AG09319 (cell line): ENCODE measurements around the gene TRIP12.

Experiments
- DNase-seq: peaks from one replicate; pipeline ENCODE4 v3.0.0-alpha.2; 2010; ENCODE audit warnings: low read depth; ENCODE audit errors: extremely low read depth
- TF ChIP-seq, protein P1 (sequence below): IDR thresholded peaks from 2 replicates; pipeline ENCODE4 v1.5.1; 2011; ENCODE audit warnings: low read depth, mild to moderate bottlenecking, inconsistent platforms, low read length, moderate library complexity

Gene TRIP12

DNA sequence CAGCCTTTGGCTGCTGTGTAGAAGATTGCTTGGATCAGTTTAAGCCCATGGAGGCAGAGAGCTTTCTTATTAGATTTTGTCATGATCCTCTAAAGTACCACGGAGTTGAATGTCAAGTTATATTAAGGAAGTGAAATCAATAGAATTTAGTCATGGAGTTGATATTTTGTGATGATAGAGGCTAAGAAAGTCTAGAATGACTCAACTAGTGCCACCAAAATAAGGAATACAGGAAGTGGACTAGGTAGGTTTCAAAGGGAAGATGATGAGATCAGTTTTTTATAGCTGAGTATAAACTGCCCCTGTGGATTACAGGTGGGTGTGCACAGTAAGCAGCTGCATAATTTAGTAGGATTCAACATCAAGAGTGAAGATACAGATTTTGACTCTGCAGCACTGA, 25.7 kb upstream of the TRIP12 start:
- TF ChIP-seq, protein P1, sequence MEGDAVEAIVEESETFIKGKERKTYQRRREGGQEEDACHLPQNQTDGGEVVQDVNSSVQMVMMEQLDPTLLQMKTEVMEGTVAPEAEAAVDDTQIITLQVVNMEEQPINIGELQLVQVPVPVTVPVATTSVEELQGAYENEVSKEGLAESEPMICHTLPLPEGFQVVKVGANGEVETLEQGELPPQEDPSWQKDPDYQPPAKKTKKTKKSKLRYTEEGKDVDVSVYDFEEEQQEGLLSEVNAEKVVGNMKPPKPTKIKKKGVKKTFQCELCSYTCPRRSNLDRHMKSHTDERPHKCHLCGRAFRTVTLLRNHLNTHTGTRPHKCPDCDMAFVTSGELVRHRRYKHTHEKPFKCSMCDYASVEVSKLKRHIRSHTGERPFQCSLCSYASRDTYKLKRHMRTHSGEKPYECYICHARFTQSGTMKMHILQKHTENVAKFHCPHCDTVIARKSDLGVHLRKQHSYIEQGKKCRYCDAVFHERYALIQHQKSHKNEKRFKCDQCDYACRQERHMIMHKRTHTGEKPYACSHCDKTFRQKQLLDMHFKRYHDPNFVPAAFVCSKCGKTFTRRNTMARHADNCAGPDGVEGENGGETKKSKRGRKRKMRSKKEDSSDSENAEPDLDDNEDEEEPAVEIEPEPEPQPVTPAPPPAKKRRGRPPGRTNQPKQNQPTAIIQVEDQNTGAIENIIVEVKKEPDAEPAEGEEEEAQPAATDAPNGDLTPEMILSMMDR, result no peak
- no peak for DNase-seq

DNA sequence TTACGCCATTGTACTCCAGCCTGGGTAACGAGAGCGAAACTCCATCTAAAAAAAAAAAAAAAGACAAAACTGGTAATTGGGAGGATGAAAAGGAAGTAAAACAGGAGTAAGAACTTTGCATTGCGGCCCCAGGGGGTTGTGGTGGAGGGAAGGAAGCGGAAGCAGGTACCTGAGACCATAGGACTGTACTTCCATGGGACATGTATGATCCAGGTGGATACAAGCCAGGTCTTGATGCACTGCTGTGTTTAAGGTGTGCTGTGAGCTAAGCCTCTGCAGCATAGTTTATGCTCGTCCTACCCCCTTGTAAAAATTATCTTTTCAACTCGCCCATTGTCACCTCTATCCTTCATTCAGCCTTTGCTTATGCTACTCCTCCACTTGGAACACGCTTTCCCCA, 24.2 kb upstream of the TRIP12 start:
- TF ChIP-seq, protein P1, result no peak

DNA sequence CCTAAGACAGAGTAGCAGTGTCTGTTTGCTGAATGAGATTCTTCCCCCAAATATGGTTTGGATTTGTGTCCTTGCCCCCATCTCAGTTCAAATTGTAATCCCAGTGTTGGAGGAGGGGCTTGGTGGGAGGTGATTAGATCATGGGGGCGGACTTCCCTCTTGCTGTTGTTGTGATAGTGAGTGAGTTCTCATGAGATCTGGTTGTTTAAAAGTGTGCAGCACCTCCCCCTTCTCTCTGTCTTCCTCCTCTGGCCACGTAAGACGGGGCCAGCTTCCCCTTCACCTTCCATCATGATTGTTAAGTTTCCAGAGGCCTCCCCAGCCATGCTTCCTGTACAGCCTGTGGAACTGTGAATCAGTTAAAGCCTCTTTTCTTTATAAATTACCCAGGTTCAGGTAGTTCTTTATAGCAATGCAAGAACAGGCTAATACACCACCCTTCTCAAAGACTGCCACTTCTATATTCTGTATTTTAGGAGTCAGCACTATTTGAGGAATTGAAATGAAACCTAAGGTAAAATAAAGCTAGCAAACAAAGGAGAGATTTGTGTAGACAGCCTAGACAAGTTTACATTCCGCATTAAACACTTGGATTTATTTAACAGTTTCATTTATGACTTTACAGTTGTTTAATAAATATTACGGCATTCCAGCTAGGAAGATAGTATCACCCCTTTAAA, 22.1 kb upstream of the TRIP12 start:
- no peak for DNase-seq

More for the DNA sequence above, 24.2 kb upstream of the TRIP12 start:
- no peak for DNase-seq

DNA sequence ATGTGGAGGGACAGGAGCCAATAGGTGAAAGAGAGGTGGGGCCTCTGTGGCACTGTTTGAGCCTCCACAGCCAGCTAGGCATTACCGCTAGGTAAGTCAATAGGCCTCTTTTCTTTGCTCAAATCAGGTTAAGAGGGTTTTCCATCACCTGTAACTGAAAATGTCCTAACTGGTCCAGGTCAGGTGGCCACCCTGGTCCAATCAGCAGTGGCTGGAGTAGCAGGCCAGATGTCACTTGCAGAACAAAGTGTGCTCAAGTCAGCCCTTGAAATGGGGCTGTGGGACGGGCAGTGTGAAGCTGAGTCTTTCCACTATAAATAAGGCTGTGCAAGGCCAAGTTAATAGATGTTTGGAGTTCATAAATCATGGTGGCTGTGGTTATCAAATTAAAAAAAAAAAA, 21.4 kb upstream of the TRIP12 start:
- no peak for DNase-seq
- TF ChIP-seq, protein P1, result no peak

More for the DNA sequence above, 22.1 kb upstream of the TRIP12 start:
- TF ChIP-seq, protein P1, result no peak

DNA sequence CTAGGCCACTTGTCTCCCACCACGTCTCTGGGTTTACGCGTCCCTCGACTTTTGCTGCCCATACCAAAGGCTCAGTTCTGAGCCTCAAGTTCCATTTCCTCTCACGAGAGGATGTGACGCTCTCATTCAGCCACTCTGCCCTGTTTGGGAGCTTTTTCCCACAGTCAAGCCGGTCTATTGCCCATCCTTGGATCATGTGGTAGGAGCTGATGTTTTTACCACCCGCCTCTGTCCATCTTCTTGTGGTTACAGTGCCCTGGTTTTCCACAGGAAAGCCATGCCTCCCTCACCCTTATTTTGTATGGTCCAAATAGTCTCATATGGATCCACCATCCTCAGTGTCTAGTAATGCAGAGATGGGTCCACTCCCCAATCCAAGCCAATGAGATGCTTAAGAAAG, 20.9 kb upstream of the TRIP12 start:
- TF ChIP-seq, protein P1, result no peak
- no peak for DNase-seq

DNA sequence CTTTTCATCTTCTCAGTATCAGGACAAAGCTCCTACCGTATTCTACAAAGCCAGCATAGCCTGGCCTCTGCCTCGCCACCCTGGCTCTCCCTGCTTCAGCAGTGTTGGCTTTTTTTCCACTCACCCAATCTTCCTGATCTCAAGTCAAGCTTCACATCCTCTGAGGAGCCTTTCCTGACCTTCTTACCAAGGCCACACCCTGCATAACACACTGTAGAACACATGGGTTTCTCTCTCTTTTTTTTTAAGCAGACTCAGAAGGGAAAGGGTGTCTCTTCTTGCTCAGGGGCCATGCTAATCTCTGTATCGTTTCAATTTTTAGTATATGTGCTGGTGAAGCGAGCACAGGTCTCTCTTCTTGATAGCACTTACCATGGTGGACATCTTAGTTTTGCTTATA, 15.7 kb upstream of the TRIP12 start:
- TF ChIP-seq, protein P1, result no peak
- no peak for DNase-seq

DNA sequence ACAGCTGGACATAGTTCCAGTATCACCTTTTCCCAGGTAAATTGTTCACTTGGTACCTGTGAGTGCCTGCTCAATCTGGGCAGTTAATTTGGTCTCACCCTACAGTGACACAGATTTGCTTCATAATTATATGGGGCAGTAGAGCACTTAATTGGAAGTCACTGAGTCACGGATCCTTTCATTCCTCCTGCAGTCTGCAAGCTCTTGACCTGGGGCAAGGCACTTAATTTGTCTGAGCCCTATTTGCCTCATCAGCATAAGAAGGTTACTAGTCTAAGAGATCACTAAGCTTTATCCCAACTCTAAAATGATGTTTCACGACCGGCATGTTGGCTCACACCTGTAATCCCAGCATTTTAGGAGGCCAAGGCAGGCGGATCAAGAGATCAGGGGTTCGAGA, 9.4 kb upstream of the TRIP12 start:
- TF ChIP-seq, protein P1, result no peak
- DNase-seq, result no peak
